GM19239 (cell line): ENCODE results near the gene PCDHB10.
"Not testable (repeated sequence)": the region's sequence is repeated elsewhere in the genome, so short reads cannot be mapped to it uniquely, and the experiment has no call there.

Experiments
- DNase-seq: peaks from one replicate; pipeline ENCODE4 v3.0.0; 2011; ENCODE audit warnings: low spot score; ENCODE audit not compliant: insufficient read length
- FAIRE-seq: peaks from 2 replicates; lab custom pipeline; 2011; peaks lifted over from hg19 to GRCh38; lab: Jason Lieb, UNC

PCDHB10 gene

DNA sequence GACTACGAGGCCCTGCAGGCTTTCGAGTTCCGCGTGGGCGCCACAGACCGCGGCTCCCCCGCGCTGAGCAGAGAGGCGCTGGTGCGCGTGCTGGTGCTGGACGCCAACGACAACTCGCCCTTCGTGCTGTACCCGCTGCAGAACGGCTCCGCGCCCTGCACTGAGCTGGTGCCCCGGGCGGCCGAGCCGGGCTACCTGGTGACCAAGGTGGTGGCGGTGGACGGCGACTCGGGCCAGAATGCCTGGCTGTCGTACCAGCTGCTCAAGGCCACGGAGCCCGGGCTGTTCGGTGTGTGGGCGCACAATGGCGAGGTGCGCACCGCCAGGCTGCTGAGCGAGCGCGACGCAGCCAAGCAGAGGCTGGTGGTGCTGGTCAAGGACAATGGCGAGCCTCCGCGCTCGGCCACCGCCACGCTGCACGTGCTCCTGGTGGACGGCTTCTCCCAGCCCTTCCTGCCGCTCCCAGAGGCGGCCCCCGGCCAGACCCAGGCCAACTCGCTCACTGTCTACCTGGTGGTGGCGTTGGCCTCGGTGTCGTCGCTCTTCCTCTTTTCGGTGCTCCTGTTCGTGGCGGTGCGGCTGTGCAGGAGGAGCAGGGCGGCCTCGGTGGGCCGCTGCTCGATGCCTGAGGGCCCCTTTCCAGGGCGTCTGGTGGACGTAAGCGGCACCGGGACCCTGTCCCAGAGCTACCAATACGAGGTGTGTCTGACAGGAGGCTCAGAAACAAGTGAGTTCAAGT is 7.9 kb upstream of the PCDHB10 start:
- not testable (repeated sequence) for FAIRE-seq, DNase-seq

DNA sequence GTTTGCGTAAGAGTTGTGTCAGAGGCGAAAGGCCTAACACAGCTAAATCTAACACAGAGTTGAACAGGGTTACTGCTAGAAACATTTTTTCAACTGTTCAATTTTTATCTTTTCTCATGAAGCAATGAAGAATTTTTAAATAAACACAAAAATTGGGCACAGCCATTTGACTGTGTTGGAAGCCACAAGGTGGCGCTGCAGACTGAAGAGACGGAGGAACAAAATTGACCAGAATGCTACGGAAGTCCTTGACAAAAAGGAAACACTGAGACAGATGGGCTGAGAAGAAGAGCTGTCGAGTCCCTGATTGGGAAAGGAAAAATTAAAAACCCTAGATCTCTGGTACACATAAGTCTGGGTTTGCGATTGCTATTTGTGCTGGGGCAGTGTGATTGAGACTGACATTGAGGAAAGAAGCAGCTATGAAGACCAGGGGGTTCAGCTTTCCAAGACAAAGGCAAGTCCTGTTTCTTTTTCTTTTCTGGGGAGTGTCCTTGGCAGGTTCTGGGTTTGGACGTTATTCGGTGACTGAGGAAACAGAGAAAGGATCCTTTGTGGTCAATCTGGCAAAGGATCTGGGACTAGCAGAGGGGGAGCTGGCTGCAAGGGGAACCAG is 5.1 kb upstream of the PCDHB10 start, which contains the start of gene PCDHB9:
Gene PCDHB9, plus strand, starts transcription at position 265 of the 616 bp plus-strand sequence. Its CDS starts 158 bp downstream, at position 423.
- no peak for FAIRE-seq
- no peak for DNase-seq

DNA sequence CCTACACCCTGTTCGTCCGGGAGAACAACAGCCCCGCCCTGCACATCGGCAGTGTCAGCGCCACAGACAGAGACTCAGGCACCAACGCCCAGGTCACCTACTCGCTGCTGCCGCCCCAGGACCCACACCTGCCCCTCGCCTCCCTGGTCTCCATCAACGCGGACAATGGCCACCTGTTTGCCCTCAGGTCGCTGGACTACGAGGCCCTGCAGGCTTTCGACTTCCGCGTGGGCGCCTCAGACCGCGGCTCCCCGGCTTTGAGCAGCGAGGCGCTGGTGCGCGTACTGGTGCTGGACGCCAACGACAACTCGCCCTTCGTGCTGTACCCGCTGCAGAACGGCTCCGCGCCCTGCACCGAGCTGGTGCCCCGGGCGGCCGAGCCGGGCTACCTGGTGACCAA is 3.5 kb upstream of the PCDHB10 start:
- FAIRE-seq, DNase-seq: not testable (repeated sequence)

DNA sequence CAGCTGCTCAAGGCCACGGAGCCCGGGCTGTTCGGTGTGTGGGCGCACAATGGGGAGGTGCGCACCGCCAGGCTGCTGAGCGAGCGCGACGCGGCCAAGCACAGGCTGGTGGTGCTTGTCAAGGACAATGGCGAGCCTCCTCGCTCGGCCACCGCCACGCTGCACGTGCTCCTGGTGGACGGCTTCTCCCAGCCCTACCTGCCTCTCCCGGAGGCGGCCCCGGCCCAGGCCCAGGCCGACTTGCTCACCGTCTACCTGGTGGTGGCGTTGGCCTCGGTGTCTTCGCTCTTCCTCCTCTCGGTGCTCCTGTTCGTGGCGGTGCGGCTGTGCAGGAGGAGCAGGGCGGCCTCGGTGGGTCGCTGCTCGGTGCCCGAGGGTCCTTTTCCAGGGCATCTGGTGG is 3.0 kb upstream of the PCDHB10 start:
- DNase-seq, FAIRE-seq: not testable (repeated sequence)

DNA sequence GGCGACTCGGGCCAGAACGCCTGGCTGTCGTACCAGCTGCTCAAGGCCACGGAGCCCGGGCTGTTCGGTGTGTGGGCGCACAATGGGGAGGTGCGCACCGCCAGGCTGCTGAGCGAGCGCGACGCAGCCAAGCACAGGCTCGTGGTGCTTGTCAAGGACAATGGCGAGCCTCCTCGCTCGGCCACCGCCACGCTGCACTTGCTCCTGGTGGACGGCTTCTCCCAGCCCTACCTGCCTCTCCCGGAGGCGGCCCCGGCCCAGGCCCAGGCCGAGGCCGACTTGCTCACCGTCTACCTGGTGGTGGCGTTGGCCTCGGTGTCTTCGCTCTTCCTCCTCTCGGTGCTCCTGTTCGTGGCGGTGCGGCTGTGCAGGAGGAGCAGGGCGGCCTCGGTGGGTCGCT is 2.2 kb downstream of the PCDHB10 start:
- DNase-seq, FAIRE-seq: not testable (repeated sequence)

DNA sequence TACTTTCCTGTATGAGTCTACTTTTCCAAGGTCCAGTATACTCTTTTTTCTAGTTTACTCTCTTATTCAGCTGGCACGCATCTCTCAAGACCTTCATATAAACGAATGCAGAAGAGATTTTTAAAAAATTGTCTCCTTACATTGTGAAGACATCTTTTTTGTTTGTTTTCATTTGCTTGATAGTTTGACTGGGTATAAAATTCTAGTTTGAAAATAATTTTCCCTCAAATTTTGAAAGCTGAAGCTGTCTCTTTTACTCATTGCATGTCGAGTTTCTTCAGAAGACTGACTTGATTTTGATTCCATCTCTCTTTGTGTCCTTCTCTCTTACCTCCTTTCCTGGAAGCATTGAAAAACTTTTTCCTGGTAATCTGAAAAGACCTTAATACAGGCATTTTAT is 4.2 kb downstream of the PCDHB10 start:
- DNase-seq (no peak), FAIRE-seq (no peak)

DNA sequence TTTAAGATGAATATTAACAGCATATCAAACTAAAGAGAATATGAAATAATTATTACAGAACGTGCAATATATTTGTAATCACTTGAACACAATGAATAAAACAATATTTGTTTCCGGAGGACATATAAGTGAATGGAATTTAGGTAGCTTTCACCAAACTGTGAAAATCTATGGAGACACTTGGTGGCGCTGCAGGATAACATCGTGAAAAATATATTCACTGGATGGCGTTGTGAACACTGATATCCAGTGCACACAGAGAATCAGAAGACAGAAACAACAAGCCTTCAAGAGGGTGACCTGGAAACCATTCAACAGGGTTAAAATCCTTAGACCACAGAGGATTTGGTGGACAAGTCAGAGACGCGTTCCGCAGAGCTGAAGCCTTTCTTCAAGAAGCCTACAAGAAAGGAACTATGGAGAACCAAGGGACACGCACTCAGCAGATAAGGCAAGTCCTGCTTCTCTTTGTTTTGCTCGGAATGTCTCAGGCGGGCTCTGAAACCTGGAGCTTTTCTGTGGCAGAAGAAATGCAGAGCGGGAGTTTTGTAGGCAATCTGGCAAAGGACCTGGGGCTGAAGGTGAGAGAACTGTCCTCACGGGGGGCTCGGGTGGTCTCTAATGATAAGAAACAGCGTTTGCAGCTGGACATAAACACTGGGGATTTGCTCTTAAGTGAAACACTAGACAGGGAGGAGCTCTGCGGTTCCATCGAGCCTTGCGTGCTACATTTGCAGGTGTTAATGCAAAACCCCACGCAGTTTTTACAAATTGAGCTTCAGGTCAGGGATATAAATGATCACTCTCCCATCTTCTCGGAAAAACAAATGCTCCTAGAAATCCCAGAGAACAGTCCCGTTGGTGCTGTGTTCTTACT is 7.4 kb downstream of the PCDHB10 start, which contains the start of gene PCDHB11:
Gene PCDHB11, plus strand, starts transcription at position 269 of the 877 bp plus-strand sequence. Its CDS starts 148 bp downstream, at position 417.
- no peak for DNase-seq
- FAIRE-seq = no peak

DNA sequence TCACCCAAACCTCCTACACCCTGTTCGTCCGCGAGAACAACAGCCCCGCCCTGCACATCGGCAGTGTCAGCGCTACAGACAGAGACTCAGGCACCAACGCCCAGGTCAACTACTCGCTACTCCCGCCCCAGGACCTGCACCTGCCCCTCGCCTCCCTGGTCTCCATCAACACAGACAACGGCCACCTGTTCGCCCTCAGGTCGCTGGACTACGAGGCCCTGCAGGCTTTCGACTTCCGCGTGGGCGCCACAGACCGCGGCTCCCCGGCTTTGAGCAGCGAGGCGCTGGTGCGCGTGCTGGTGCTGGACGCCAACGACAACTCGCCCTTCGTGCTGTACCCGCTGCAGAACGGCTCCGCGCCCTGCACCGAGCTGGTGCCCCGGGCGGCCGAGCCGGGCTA is 9.0 kb downstream of the PCDHB10 start:
- not testable (repeated sequence) for FAIRE-seq, DNase-seq

DNA sequence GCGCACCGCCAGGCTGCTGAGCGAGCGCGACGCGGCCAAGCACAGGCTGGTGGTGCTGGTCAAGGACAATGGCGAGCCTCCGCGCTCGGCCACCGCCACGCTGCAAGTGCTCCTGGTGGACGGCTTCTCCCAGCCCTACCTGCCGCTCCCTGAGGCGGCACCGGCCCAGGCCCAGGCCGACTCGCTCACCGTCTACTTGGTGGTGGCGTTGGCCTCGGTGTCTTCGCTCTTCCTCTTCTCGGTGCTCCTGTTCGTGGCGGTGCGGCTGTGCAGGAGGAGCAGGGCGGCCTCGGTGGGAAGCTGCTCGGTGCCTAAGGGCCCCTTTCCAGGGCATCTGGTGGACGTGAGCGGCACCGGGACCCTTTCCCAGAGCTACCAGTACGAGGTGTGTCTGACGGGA is 9.5 kb downstream of the PCDHB10 start:
- not testable (repeated sequence) for FAIRE-seq, DNase-seq

DNA sequence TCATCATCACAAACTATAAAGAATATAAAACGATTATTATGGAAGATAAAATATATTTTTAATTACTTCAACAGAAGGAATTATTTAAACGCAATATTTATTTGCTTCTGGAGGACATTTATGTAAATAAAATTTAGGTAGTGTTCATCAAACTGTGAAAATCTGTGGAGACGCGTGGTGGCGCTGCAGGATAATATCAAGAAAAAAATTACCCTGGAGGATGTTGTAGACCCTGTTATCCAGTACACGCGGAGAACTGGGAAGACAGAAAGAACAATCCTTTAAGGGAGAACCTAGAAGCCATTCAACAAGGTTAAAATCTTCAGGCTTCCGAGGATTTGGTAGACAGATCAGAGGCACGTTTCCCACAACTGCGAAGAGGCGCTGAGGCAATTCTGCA is 16.3 kb downstream of the PCDHB10 start, which contains the start of gene PCDHB12:
Gene PCDHB12, plus strand, starts transcription at position 242 of the 400 bp plus-strand sequence. CDS start 189 bp downstream, outside the sequence.
- DNase-seq = no peak
- FAIRE-seq = no peak

DNA sequence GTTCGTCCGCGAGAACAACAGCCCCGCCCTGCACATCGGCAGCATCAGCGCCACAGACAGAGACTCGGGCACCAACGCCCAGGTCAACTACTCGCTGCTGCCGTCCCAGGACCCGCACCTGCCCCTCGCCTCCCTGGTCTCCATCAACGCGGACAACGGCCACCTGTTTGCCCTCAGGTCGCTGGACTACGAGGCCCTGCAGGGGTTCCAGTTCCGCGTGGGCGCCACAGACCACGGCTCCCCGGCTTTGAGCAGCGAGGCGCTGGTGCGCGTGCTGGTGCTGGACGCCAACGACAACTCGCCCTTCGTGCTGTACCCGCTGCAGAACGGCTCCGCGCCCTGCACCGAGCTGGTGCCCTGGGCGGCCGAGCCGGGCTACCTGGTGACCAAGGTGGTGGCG is 18.1 kb downstream of the PCDHB10 start:
- DNase-seq, FAIRE-seq: not testable (repeated sequence)

DNA sequence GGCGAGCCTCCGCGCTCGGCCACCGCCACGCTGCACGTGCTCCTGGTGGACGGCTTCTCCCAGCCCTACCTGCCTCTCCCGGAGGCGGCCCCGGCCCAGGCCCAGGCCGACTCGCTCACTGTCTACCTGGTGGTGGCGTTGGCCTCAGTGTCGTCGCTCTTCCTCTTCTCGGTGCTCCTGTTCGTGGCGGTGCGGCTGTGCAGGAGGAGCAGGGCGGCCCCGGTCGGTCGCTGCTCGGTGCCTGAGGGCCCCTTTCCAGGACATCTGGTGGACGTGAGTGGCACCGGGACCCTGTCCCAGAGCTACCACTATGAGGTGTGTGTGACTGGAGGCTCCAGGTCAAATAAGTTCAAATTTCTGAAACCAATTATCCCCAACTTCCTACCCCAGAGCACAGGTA is 18.7 kb downstream of the PCDHB10 start:
- DNase-seq = not testable (repeated sequence)

DNA sequence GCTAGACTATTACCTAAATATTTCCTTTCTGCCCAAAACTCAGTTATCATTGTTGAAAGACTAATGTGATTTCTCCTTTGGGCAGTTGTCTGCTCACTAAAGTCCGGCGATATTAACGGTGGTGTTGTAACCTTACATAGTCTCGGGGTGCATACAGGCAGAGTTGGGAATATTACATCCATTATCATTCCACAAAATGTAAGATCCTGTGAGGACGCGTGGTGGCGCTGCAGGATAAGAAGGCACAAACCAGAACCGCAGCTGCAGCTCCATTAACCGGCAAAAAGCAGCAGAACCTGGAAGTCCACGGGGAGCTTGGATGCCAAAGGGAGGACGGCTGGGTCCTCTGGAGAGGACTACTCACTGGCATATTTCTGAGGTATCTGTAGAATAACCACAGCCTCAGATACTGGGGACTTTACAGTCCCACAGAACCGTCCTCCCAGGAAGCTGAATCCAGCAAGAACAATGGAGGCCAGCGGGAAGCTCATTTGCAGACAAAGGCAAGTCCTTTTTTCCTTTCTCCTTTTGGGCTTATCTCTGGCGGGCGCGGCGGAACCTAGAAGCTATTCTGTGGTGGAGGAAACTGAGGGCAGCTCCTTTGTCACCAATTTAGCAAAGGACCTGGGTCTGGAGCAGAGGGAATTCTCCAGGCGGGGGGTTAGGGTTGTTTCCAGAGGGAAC is 21.6 kb downstream of the PCDHB10 start, which contains the start of gene PCDHB13:
Gene PCDHB13, plus strand, starts transcription at position 264 of the 684 bp plus-strand sequence. Its CDS starts 205 bp downstream, at position 469.
- not testable (repeated sequence) for FAIRE-seq, DNase-seq

More for the DNA sequence above, 18.7 kb downstream of the PCDHB10 start:
- not testable (repeated sequence) for FAIRE-seq

DNA sequence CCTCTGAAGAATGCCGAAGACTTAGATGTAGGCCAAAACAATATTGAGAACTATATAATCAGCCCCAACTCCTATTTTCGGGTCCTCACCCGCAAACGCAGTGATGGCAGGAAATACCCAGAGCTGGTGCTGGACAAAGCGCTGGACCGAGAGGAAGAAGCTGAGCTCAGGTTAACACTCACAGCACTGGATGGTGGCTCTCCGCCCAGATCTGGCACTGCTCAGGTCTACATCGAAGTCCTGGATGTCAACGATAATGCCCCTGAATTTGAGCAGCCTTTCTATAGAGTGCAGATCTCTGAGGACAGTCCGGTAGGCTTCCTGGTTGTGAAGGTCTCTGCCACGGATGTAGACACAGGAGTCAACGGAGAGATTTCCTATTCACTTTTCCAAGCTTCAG is 22.4 kb downstream of the PCDHB10 start:
- FAIRE-seq, DNase-seq: not testable (repeated sequence)

DNA sequence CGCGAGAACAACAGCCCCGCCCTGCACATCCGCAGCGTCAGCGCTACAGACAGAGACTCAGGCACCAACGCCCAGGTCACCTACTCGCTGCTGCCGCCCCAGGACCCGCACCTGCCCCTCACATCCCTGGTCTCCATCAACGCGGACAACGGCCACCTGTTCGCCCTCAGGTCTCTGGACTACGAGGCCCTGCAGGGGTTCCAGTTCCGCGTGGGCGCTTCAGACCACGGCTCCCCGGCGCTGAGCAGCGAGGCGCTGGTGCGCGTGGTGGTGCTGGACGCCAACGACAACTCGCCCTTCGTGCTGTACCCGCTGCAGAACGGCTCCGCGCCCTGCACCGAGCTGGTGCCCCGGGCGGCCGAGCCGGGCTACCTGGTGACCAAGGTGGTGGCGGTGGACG is 23.4 kb downstream of the PCDHB10 start:
- not testable (repeated sequence) for DNase-seq, FAIRE-seq

DNA sequence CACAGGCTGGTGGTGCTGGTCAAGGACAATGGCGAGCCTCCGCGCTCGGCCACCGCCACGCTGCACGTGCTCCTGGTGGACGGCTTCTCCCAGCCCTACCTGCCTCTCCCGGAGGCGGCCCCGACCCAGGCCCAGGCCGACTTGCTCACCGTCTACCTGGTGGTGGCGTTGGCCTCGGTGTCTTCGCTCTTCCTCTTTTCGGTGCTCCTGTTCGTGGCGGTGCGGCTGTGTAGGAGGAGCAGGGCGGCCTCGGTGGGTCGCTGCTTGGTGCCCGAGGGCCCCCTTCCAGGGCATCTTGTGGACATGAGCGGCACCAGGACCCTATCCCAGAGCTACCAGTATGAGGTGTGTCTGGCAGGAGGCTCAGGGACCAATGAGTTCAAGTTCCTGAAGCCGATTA is 23.9 kb downstream of the PCDHB10 start:
- FAIRE-seq, DNase-seq: not testable (repeated sequence)

DNA sequence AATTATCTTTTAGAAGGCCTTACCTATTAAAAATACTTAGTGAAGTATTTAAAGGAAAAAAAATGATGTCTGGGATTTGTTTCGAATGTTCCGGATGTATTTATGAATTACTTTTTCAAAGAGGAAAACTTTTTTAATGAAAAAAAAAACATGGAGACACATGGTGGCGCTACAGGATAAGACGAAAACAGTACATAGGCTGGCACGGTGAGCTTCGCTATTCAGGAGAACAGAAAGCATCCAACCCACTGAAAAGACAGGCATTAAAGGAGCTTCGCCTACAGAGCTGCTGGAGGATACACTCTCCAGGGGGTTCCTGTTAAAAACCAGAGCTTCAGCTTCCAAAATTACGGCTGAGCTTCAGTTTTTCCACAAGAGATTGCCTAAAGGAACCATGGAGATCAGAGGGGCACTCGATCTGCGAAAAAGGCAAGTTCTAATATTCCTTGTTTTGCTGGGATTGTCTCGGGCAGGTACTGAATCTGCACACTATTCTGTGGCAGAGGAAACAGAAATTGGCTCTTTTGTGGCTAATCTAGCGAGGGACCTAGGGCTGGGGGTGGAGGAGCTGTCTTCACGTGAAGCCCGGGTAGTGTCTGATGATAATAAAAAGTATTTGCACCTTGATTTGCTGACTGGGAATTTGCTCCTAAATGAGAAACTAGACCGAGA is 31.1 kb downstream of the PCDHB10 start, which contains the start of gene PCDHB14:
Gene PCDHB14, plus strand, starts transcription at position 232 of the 672 bp plus-strand sequence. Its CDS starts 163 bp downstream, at position 395.
- FAIRE-seq (no peak), DNase-seq (no peak)

DNA sequence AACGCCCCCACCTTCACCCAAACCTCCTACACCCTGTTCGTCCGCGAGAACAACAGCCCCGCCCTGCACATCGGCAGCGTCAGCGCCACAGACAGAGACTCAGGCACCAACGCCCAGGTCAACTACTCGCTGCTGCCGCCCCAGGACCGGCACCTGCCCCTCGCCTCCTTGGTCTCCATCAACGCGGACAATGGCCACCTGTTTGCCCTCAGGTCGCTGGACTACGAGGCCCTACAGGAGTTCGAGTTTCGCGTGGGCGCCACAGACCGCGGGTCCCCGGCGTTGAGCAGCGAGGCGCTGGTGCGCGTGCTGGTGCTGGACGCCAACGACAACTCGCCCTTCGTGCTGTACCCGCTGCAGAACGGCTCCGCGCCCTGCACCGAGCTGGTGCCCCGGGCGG is 32.7 kb downstream of the PCDHB10 start:
- DNase-seq, FAIRE-seq: not testable (repeated sequence)

DNA sequence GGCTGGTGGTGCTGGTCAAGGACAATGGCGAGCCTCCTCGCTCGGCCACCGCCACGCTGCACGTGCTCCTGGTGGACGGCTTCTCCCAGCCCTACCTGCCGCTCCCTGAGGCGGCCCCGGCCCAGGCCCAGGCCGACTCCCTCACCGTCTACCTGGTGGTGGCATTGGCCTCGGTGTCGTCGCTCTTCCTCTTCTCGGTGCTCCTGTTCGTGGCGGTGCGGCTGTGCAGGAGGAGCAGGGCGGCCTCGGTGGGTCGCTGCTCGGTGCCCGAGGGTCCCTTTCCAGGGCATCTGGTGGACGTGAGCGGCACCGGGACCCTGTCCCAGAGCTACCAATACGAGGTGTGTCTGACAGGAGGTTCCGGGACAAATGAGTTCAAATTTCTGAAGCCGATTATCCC is 33.3 kb downstream of the PCDHB10 start:
- not testable (repeated sequence) for DNase-seq, FAIRE-seq
